NCI-H1694 (cell line): ENCODE results near the gene TBX20.
"Not testable (repeated sequence)": the region's sequence is repeated elsewhere in the genome, so short reads cannot be mapped to it uniquely, and the experiment has no call there.

ENCODE experiments used
- DNase-seq: peaks from one replicate; lab custom pipeline; 2025; lab: John Stamatoyannopoulos, UW

The TBX20 gene

DNA sequence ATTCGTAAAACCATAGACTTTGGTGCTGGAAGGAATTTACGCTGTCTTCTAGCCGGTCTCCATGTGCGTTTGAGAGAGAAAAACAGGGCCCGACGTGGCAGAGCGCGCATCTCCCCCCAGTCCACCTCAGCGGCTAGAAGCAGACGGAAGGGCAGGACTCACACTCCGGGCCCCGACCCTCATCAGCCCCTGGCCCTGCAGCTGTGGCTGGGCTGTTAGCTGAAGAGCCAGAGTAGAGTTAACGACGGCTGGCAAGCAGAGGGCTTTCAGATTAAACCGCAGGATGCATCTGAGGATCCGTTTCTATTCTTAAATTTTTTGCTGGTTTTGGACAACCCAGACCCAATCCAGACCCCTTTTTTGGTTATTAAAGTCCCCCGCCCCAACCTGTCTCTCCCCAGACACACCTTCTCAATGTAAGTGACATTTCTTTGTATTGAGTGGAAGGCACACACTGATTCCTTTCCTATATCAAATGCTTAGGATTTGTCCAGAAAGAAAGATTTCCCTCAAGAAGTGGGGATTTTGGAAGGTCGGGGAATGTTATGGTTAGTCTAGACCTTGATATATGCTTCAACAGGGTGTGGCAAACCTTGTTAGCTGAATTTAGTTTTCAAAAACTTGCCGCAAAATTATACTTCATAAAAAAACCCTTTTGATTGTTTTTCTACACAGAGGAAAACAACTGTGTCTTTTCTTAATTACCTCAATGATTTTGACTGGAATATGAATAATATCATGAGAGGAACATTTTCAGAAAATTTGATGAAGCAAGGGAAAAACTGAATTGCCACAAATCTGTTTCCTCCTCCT lies 1.7 kb upstream of the TBX20 start:
- no peak for DNase-seq

DNA sequence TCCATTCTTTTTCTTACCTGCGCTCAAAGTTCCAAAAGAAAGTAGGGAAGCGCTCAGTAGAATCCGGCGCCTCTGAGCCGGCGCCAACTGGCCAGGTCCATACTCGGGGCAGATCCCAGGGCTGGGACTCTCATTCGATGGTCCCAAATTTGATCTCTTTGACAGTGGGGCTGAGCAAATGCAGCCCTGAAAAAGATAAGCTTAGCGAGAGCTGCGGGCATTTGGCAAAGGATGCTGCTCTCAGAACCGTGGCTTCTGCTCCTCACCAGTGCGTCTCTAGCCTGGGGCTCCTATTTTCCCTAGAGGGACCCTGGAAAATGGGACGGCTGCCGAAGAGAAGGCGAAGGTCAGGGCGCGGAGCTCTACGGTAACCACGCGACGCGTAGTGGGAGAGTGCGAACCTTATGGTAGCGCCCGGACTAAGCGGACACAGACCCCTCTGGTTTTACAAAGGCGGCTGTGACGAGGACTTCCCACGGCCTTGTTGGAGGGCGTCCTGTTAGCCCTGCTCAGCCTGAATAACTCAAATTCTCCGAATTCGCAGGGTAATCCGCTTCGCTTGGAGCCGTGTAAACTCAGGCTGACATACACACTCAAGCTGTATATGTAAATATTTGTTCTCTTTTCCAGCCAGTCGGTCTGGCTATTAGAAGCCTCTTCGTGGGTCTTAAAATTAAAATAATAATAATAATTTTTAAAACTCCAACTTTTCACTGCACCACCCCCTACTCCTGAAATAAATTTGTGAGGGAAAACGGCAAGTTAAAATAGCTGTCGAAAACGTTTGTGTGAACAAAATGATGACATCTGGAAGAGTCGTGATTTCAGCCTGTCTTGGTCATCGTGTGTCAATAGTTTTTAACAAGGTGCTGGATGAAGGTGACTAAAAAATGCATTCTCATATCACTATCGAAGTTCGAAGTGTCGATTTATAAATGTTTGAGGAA lies 869 bp upstream of the TBX20 start:
- no peak for DNase-seq

DNA sequence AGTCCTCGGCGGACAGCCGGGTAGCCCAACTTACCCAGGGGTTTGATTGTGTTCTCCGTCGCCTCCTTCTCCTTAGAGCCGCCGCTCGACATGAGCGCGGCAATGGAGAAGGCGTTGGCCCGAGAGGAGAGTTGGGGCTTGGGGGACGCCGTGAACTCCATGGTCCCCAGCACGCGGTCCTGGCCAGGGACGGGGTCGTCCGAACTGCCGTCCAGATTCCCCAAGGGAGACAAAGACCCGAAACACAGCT lies 515 bp downstream of the TBX20 start:
- DNase-seq = no peak

DNA sequence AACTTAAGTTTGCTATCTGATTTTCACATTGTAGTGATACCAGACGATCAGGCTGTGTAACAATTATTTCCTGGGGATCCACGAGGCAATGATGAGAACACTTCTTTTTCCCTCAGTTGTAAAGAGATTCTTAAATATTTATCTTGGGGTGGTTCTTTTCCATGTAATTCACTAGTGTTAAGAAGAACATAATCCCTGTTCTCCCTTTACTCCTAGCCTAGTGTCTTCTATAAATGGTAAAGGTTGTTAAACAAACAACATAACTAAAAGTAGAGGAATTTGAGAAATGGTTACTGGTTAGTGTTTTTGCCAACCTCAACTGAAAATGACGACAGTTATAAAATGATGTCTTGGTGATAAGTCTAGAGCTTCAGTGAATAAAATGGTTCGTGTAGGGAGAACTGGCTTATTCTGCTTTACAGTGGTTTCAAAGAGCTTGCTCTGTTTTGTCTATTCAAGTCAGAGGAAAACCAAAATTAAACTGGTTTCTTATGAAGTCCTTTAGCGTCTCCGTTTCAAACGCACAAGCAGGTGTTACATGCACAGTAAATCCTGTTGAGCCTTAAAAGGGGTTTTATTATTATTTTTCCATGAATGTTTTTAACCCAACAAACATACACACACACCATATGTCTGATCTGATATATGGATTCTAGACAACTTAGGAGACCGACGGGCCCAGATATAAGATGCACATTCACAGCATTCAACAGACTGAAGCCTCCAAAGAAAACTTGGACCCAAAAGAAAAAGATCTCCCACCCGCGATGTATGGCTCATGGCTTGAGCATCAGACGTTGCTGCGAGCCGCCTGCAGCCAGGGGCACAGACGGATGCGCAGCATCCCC lies 1.1 kb downstream of the TBX20 start:
- no peak for DNase-seq

DNA sequence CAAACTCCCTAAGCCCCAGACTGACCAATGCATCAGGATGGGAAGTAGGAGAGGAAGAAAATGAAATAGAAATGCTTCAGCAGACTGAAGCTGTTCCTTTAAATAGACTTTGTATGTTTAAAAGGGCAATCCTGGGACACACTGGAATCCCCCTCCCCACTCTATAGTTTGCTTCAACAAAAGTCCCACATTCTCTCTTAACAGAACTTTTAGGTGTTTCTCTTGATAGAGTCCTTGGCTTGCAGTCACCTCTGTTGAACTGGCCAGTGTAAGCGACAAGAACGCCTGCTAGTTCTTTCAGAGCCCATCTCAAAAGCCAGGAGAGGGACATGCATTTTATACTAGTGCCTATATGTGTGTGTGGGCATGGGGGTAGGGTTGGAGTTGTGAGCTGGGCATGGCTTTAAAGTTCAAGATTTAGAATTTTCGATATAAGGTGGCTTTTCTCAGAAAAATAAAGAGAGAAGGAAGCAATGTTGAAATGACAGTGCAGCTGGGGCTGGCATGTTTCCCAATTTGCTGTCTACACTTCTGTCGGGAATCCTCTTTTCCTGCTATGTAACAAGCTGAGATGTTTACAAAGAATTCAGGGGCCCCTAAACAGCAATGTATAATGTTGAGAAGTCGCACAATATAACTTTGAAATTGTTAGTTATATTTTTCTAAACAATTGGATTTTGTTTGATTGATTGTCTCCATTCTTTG lies 2.1 kb downstream of the TBX20 start:
- no peak for DNase-seq

DNA sequence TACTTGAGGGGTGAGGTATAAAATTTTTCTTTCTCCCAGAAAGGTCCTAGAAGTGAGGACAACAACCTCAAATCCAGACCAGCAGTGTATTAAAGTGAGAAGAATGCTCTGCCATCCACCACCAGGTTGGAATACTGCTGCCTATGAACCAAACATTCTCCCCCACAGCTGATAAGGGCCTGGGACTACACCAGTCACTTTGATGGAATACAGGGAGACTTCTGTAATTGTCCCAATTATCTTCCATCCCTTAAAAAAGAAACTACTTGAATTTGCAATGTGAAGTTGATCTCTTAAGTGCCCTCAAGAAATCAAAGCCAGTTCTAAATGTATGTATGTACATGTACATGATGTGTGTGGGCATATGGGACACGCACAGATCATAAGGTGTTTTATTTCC lies 3.0 kb downstream of the TBX20 start:
- no peak for DNase-seq

DNA sequence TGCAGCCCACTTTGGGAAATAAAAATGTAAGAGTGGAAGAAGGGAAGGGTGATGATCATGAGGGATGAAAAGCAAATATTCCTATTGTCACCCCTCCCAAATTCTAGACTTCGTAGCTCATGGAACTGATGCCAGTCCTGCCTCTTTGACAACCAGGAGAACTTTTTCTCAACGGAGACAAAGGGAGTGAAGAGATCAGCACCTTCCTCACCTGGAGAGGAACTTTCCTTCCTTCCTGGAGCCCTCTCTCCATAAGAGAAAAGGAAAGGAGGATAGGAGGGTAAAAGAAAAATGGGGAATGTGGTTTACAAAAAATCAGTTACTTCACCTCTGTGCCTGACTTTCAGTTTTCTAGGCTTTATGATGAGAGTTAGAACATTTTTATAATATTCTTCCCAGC lies 3.4 kb downstream of the TBX20 start:
- DNase-seq = no peak

DNA sequence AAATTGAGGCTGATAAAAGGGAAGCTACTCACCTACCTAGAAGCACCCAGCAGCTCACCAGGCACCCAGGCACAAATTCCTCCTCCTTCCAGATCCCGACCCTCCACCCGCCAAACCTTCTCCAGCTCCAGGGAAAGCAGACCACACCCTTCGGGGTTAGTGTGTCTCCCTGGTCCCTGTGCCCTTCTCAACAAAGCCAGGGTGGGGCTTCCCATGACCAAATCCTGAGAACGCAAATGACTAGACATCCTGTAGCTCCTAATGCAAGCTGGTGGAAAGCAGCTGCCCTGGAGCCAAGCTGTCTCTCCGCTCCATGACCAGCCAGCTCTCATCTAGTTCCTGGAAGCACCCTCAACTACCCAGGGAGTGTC lies 4.4 kb downstream of the TBX20 start:
- DNase-seq = no peak

DNA sequence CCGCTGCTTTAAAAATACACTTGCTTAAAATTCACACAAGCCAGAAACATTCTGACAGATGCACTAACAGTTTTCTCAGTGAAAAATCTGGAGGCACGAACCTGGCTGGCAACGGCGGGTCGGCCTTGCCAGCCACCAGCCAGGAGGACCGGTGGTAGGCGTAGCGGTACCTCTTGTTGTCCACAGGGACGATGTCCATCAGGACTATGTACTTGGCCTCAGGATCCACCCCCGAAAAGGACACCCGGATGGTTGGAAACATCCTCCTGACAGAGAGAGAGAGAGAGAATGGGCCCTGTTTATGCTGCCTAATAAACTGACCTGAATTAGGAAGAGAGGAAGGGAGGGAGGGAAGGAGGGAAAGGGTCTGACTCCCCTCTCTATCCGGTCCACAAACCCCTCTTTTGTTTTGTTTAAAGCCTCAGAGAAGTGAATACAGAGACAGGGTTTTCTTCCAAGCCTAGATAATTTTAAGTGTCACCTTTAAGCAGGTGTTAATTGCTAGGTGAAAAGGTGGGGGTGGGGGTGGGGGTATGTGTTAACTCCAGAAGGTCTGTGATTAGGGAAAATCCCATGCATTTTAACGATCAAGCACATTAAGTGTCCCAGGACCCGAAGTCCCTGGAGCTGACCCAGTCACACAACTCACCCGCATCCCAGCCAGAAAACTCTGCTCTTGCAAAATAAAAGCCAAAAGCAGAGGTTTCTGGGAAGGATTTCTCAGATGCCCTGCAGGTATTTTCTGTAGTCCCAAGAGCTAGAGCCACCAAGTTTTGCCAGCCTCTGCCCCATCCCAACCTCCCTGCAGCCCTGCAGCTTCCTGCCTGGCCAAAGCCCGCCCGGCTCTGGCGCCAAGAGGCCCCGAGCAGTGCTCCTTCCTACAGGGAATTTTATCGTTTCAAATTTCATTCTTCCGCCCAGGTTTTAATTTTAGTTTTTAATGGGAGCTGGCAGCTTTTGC lies 5.0 kb downstream of the TBX20 start:
- no peak for DNase-seq

DNA sequence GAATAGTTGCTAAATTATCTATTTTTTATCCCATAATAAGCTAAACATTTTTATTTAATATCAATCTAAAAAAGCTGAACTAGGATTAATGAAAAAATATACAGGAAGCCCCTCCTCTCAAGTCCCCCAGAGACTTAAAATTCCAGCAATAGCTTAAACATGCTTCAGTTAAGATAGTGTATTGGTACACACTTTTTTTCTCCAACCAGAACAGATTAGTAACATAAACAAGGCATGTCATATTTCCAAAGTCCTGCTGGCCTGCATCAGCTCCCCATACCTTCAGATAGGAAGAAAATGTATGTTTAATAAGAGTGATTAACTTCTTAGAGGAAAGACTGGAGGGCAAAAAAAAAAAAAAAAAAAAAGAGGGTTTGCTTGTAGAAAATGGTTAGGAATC lies 7.1 kb downstream of the TBX20 start:
- DNase-seq = no peak

DNA sequence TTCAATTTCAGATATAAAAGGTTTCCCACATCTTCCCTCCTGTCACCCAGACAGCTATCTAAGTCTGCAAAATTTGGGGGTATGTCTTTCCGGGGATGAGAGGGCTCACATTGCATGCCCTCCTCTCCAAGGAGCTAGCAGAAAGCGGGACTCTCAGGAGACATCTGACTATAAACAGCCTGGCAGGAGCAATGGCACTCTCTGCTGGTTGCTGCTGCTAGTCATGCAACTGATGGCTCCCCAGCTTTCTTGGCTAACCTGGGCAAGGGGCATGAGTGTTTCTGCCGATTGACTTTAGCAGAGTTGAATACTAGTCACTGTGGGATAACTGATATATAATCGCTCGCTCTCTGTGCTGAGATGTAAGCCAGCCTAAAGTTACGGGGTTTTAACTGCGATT lies 12.0 kb downstream of the TBX20 start:
- no peak for DNase-seq

DNA sequence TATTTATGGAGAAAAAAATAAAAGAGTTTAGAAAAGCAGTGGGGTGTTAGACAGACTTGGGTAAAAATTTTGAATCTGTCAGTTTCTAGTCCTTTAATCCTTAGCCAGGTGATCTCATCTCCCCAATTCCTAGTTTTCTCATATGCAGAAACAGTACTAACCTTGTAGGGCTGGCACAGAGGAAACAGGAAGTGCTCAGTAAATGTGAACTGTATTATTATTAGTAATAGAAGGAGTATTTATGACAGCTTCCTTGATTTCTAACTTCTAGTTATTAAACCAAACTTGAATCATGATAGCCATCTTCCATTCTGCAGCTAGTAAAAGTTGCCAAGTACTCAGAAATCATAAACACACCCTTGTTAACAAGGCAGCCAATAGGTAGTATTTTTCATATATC lies 12.5 kb downstream of the TBX20 start:
- DNase-seq = no peak

DNA sequence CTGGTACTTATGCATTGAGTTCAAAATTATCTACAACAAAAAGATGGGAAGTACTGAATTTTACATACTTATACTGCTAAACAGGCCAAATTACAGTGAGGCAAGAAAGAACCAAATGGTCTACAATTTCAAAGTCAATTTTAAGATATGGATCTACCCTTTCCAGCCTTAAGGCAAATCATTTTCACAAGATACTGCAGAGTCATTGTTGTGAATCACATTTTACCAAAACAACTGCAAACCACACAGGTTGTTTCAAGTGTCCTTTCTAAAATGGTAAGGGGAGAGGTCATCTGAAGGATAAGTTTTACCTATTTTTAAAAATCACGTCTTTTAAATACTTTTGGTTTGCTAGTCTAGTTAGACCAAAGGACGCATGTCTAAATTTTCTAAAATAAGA lies 12.9 kb downstream of the TBX20 start:
- DNase-seq = not testable (repeated sequence)

DNA sequence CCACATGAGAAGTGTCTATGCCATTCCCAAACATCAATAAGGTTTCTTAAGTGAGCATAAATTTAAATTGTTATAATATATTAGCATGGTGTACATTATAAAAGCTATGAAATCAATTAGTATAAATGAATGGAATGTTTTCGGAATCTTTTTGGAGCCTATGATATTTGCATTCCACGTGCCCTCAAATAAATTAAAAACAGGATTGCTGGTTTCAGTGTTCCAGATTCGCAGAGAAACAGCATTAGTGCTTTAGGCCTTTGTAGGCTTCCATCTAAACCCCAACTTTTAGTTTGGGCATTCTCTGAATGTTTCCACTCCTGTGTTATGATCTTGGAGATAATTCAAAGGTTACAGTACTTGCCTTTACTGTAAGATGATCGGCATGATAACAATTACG lies 15.4 kb downstream of the TBX20 start:
- not testable (repeated sequence) for DNase-seq

DNA sequence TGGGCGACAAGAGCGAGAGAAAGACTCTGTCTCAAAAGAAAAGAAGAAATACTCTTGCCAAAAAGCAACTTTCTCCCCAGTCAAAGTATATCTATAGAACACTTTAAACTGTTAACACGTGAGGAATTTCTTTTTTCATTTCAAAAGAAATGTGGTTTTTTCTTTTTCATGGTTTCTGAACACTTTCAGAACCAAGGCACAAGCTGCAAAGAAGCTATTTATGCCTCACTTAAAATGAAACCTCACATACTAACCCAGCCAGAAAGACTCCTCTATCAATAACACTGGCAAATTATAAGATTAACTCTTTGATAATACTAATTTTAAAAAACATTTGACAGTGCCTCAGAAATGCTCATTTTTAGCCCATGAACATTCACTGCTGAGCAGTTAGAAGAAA lies 20.9 kb downstream of the TBX20 start:
- no peak for DNase-seq

DNA sequence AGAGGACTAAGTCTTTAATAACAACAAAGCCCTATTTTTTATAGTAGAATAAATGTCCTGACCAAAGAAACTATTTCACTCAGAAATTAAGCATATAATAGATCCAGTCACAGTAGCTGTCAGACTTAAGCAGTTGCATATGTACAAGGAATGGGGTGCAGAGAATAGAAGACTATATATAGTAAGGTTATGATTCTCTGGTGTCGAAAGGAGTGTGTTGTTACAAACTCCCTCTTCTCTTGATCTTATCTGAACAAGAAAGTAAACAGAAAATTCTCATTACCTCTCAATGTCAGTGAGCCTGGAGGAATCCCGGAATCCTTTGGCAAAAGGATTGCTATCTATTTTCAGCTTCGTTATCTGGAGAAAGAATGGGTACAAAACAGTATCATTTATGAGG lies 22.7 kb downstream of the TBX20 start:
- DNase-seq = not testable (repeated sequence)

DNA sequence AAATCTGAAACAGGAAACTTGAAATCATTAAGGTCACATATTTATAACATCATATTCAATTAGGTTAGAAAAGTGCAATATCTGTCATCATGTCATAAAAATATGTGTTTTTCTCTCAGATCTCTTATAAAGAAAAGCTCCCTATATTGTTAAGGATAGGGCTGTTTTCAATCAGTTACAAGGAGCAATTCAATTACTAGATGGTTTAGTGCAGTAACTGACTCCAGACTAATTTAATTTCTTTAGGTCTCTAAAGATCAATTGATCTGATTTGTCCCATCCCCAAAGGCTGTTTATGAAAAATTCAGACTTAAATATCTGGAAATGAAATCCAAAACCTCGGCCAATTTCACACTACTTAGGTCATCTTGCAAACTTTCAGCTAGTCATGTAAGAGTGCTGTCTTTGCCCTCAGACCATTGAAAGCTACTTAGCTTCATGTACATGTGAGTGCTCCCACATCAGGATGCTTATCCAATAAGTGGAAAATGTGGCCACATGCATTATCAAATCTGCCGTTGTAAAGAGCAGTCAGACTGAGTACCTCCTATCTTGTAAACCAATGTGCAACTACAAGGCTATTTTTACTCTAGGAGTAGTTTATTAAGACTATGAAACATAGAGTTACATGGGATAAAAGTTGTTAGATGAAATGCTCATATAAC lies 24.7 kb downstream of the TBX20 start:
- DNase-seq = not testable (repeated sequence)

DNA sequence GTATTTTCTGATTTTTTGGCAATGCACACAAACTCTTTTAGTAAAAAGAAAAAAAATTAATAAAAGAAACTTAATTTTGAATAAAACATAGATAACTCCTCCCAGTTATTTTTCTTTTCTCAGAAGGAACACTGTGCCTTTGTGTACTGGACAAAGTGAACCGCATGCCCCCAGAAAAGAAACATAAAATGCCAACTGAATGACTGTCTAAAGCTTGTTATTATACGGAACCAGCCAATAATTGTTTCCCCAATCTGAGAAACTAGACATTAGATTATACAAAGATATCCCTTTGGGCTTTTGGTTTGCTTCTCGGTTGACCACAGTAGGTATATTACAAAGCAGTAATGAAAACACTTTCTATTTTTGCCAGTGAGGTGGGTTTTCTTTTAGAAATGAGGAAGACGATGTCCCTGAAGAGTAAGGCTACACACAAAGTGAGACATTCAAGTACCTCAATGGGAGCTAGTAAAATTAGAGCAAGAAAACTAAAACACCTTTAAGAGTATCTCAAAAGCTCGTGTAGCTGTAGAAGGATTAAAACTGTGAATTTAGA lies 25.3 kb downstream of the TBX20 start:
- DNase-seq = not testable (repeated sequence)

DNA sequence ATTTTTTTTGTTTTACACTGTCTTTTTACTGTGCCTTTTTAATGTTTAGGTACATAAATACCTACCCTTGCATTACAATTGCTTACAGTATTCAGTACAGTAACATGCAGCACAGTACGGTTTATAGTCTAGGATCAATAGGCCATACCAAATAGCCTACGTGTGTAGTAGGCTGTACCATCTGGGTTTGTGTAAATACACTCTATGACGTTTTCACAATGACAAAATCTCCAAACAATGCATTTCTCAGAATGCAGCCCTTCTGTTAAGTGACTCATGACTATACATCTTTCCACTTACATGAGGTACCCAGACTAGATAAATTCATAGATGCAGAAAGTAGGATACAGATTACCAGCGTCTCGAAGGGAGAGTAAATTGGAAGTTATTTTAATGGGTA lies 26.5 kb downstream of the TBX20 start:
- DNase-seq = not testable (repeated sequence)

DNA sequence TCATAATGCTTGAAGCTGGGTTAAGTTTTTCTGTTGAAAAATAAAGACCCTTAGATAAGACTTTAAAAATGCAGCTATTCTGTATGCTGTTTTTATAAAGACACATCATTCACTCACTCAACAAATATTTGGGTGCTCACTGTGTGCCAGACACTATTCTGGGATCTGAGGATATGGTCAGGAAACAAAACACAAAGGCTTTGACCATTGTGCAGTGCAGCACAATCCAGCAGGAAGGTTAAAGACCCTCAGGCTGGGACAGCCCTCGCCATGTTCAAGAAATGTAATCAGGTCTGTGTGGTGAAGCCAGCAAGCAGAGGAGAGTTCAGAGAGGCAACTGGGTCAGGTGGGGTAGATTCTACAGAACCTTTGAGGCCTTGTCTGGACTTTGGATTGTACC lies 31.5 kb downstream of the TBX20 start:
- DNase-seq = not testable (repeated sequence)
